ENCODE results near the gene OBP2A.

- TF ChIP-seq POLR2AphosphoS5 (IDR thresholded peaks at IDR 0.05): no peak
- no peak for TF ChIP-seq EP300 (IDR thresholded peaks at IDR 0.05)
- TF ChIP-seq CTCF (IDR thresholded peaks at IDR 0.05): no peak
Observed at GRCh38 chr9:135592331-135592590, 46.3 kb downstream of the OBP2A start.

All from suprapubic skin (tissue), 4 donors.